Measurements from ENCODE around the gene B3GALT6. TPM values are rescaled to one million over a fixed set of nuclear protein-coding genes. Genes with fewer than 3 reads are reported as not detected.
A peak's percentile ranks its signal among the peaks of the same experiment; 100 is the strongest.

B3GALT6 gene
- total RNA-seq, 5 donors from 2014 or later (not counting 1 experiment from before 2014, with no cell fraction given) = 10.0 to 30.4 (median 25.1) TPM

- H3K27ac Mint-ChIP-seq = no peak overlapping the region
- DNase-seq (peak in 1 of 35 experiments; percentile 6), ATAC-seq (replicated peaks in 1 of 4) (no peak)
- ChIA-PET CTCF (no interaction called here), POLR2A (no interaction called here)
- Histone ChIP-seq H3K4me1 (ENCODE audit: control insufficient read depth in 1 of 2, extremely low read depth in 1 of 2, insufficient read depth in 2 of 2, low read length in 2 of 2) (peaks cover 0 to 12% of the 10 kb centered on the region in 2 experiments), H3K27ac (ENCODE audit: low read length) (no peak overlapping the region), H3K36me3 (ENCODE audit: control insufficient read depth in 2 of 2, extremely low read depth in 1 of 2, insufficient read depth in 1 of 2, low read length in 1 of 2) (no peaks in the 10 kb centered on the region), H3K4me3 (ENCODE audit: control insufficient read depth in 1 of 2, extremely low read depth in 1 of 2, low read length in 1 of 2) (no peak overlapping the region), H3K27me3 (replicated peaks in 1 of 2; ENCODE audit: control insufficient read depth in 2 of 2, extremely low read depth in 1 of 2, insufficient read depth in 2 of 2, low read length in 1 of 2) (no peaks in the 10 kb centered on the region), H3K9me3 (no peaks in the 10 kb centered on the region)
- H3K27me3 Mint-ChIP-seq = no peaks in the 10 kb centered on the region
- H3K4me3 Mint-ChIP-seq = no peak overlapping the region
- H3K9me3 Mint-ChIP-seq = peaks cover 5 to 10% (median 9%) of the 10 kb centered on the region in 3 donors
- no peaks in the 10 kb centered on the region for H3K36me3 Mint-ChIP-seq
- H3K4me1 Mint-ChIP-seq = peaks cover 0 to 8% (median 0%) of the 10 kb centered on the region in 3 donors
- WGBS (ENCODE audit: insufficient coverage) = 94% methylated on average over 6 of the region's 8 CpGs
Measured at GRCh38 chr1:1197188-1197500, 34.9 kb upstream of the B3GALT6 start.

GRCh38 chr1:1197551-1198422 is 34.2 kb upstream of the B3GALT6 start:
- no peaks in the 10 kb centered on the region for H3K36me3 ChIP-seq (ENCODE audit: control insufficient read depth in 2 of 2, extremely low read depth in 1 of 2, insufficient read depth in 1 of 2, low read length in 1 of 2)
- no peaks in the 10 kb centered on the region for H3K27me3 ChIP-seq (replicated peaks in 1 of 2; ENCODE audit: control insufficient read depth in 2 of 2, extremely low read depth in 1 of 2, insufficient read depth in 2 of 2, low read length in 1 of 2)
- ATAC-seq (replicated peaks in 1 of 4) = no peak
- CTCF ChIA-PET = no interaction called here
- H3K9me3 ChIP-seq = no peaks in the 10 kb centered on the region
- H3K4me3 ChIP-seq (ENCODE audit: control insufficient read depth in 1 of 2, extremely low read depth in 1 of 2, low read length in 1 of 2) = no peak overlapping the region
- Mint-ChIP-seq H3K27me3 (no peaks in the 10 kb centered on the region), H3K4me1 (peaks cover 0 to 8% (median 0%) of the 10 kb centered on the region in 3 donors), H3K36me3 (no peaks in the 10 kb centered on the region), H3K4me3 (no peak overlapping the region), H3K9me3 (peaks cover 5 to 9% (median 9%) of the 10 kb centered on the region in 3 donors), H3K27ac (no peak overlapping the region)
- DNase-seq = peak in 4 of 35 experiments; percentile 0 to 9 (median 4)
- 94% methylated on average over 45 of the region's 48 CpGs for WGBS (ENCODE audit: insufficient coverage)
- H3K27ac ChIP-seq (ENCODE audit: low read length) = no peak overlapping the region
- peaks cover 0 to 12% of the 10 kb centered on the region in 2 experiments for H3K4me1 ChIP-seq (ENCODE audit: control insufficient read depth in 1 of 2, extremely low read depth in 1 of 2, insufficient read depth in 2 of 2, low read length in 2 of 2)
- POLR2A ChIA-PET = interaction anchor here in 1 of 2 donors (0.5 kb wide), 1 partner anchor 67 kb away, joined by 6 read pairs; no protein-coding TSS in a partner anchor

- CTCF ChIA-PET = no interaction called here
- H3K4me1 Mint-ChIP-seq = peaks cover 0 to 8% (median 0%) of the 10 kb centered on the region in 3 donors
- no peak overlapping the region for H3K27ac Mint-ChIP-seq
- H3K4me1 ChIP-seq (ENCODE audit: control insufficient read depth in 1 of 2, extremely low read depth in 1 of 2, insufficient read depth in 2 of 2, low read length in 2 of 2) = peaks cover 0 to 12% of the 10 kb centered on the region in 2 experiments
- H3K27me3 ChIP-seq (replicated peaks in 1 of 2; ENCODE audit: control insufficient read depth in 2 of 2, extremely low read depth in 1 of 2, insufficient read depth in 2 of 2, low read length in 1 of 2) = no peaks in the 10 kb centered on the region
- DNase-seq (peak in 3 of 35 experiments; percentile 1 to 9 (median 2)), ATAC-seq (replicated peaks in 1 of 4) (no peak)
- no peaks in the 10 kb centered on the region for H3K36me3 ChIP-seq (ENCODE audit: control insufficient read depth in 2 of 2, extremely low read depth in 1 of 2, insufficient read depth in 1 of 2, low read length in 1 of 2)
- no peak overlapping the region for H3K27ac ChIP-seq (ENCODE audit: low read length)
- no peak overlapping the region for H3K4me3 Mint-ChIP-seq
- H3K27me3 Mint-ChIP-seq = no peaks in the 10 kb centered on the region
- H3K4me3 ChIP-seq (ENCODE audit: control insufficient read depth in 1 of 2, extremely low read depth in 1 of 2, low read length in 1 of 2) = no peak overlapping the region
- no peaks in the 10 kb centered on the region for H3K9me3 ChIP-seq
- peaks cover 5 to 9% (median 9%) of the 10 kb centered on the region in 3 donors for H3K9me3 Mint-ChIP-seq
- POLR2A ChIA-PET = interaction anchor here in 1 of 2 donors (0.5 kb wide), 1 partner anchor 68 kb away, joined by 6 read pairs; no protein-coding TSS in a partner anchor
- H3K36me3 Mint-ChIP-seq = no peaks in the 10 kb centered on the region
- WGBS (ENCODE audit: insufficient coverage) = 94% methylated on average over 12 of the region's 23 CpGs
Measured at GRCh38 chr1:1198423-1199140, 33.5 kb upstream of the B3GALT6 start.

GRCh38 chr1:1199141-1199960 is 32.7 kb upstream of the B3GALT6 start:
- peaks cover 0 to 5% of the 10 kb centered on the region in 2 experiments for H3K27me3 ChIP-seq (replicated peaks in 1 of 2; ENCODE audit: control insufficient read depth in 2 of 2, extremely low read depth in 1 of 2, insufficient read depth in 2 of 2, low read length in 1 of 2)
- no peaks in the 10 kb centered on the region for H3K9me3 ChIP-seq
- Mint-ChIP-seq H3K4me3 (peak overlapping the region; percentile 21 to 57 (median 56)), H3K4me1 (peaks cover 0 to 8% (median 0%) of the 10 kb centered on the region in 3 donors), H3K27ac (no peak overlapping the region), H3K27me3 (no peaks in the 10 kb centered on the region), H3K36me3 (no peaks in the 10 kb centered on the region), H3K9me3 (peaks cover 5 to 9% (median 9%) of the 10 kb centered on the region in 3 donors)
- H3K4me3 ChIP-seq (ENCODE audit: control insufficient read depth in 1 of 2, extremely low read depth in 1 of 2, low read length in 1 of 2) = no peak overlapping the region
- CTCF ChIA-PET = no interaction called here
- peaks cover 0 to 12% of the 10 kb centered on the region in 2 experiments for H3K4me1 ChIP-seq (ENCODE audit: control insufficient read depth in 1 of 2, extremely low read depth in 1 of 2, insufficient read depth in 2 of 2, low read length in 2 of 2)
- H3K27ac ChIP-seq (ENCODE audit: low read length) = no peak overlapping the region
- no peak for ATAC-seq (replicated peaks in 1 of 4)
- peak in 3 of 35 experiments; percentile 1 to 13 (median 2) for DNase-seq
- POLR2A ChIA-PET = no interaction called here
- WGBS (ENCODE audit: insufficient coverage) = 88% methylated on average over 14 of the region's 22 CpGs
- H3K36me3 ChIP-seq (ENCODE audit: control insufficient read depth in 2 of 2, extremely low read depth in 1 of 2, insufficient read depth in 1 of 2, low read length in 1 of 2) = no peaks in the 10 kb centered on the region

GRCh38 chr1:1199961-1200875 is 31.8 kb upstream of the B3GALT6 start:
- Histone ChIP-seq H3K4me1 (ENCODE audit: control insufficient read depth in 1 of 2, extremely low read depth in 1 of 2, insufficient read depth in 2 of 2, low read length in 2 of 2) (peaks cover 0 to 20% of the 10 kb centered on the region in 2 experiments), H3K27me3 (replicated peaks in 1 of 2; ENCODE audit: control insufficient read depth in 2 of 2, extremely low read depth in 1 of 2, insufficient read depth in 2 of 2, low read length in 1 of 2) (peaks cover 0 to 12% of the 10 kb centered on the region in 2 experiments), H3K27ac (ENCODE audit: low read length) (peak overlapping the region; percentile 57), H3K36me3 (ENCODE audit: control insufficient read depth in 2 of 2, extremely low read depth in 1 of 2, insufficient read depth in 1 of 2, low read length in 1 of 2) (no peaks in the 10 kb centered on the region), H3K4me3 (ENCODE audit: control insufficient read depth in 1 of 2, extremely low read depth in 1 of 2, low read length in 1 of 2) (peak overlapping the region in 1 of 2 donors; percentile 51), H3K9me3 (no peaks in the 10 kb centered on the region)
- H3K4me3 Mint-ChIP-seq = peak overlapping the region; percentile 56 to 67 (median 57)
- ChIA-PET POLR2A (no interaction called here), CTCF (interaction anchor here in 1 of 2 donors (0.6 to 0.8 kb wide), 2 partner anchors 17 to 72 kb away, joined by 3 read pairs; no protein-coding TSS in a partner anchor)
- H3K27ac Mint-ChIP-seq = peak overlapping the region; percentile 27 to 28
- H3K36me3 Mint-ChIP-seq = no peaks in the 10 kb centered on the region
- ATAC-seq (replicated peaks in 1 of 4) (no peak), DNase-seq (peak in 2 of 35 experiments; percentile 2 to 25)
- WGBS (ENCODE audit: insufficient coverage) = 79% methylated on average over 25 of the region's 31 CpGs
- H3K9me3 Mint-ChIP-seq = peaks cover 0 to 1% (median under 1%) of the 10 kb centered on the region in 3 donors
- no peaks in the 10 kb centered on the region for H3K27me3 Mint-ChIP-seq
- H3K4me1 Mint-ChIP-seq = peaks cover 0 to 8% (median 0%) of the 10 kb centered on the region in 3 donors

All from T-cell (primary cell).